ENCODE data around the gene MYO18B. TPM values are rescaled to one million over a fixed set of nuclear protein-coding genes. Genes with fewer than 3 reads are reported as not detected.

Gene MYO18B
- total RNA-seq, 6 experiments from 2014 or later: 0.04 to 0.56 (median 0.07) TPM; not detected in 1

DNA sequence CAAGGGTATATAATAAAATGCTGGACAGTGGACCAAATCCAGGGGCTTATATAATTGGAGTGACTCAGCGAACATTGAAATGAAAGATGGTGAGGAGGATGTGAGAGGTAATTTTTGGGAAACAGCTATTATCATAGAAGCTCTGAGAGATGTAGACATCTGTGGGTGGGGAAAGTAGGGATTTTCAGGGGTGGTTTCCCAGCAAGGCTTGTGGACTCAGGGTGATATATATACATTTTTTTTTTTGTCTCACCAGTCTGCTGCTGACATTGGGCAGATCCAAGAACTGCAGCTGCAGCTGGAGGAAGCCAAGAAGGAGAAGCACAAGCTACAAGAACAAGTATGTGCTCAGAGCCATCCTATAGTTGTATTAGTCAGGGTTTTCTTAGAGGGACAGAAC is 208.1 kb downstream of the MYO18B start:
- intact Hi-C loops (cut with DNase I): no loop called here

GRCh38 chr22:25953276-25953675 is 211.3 kb downstream of the MYO18B start:
- Histone ChIP-seq H3K9me3 (no peaks in the 10 kb centered on the region), H3K36me3 (no peaks in the 10 kb centered on the region), H3K4me3 (no peak overlapping the region), H3K4me1 (no peaks in the 10 kb centered on the region), H3K27ac (no peak overlapping the region), H3K27me3 (no peaks in the 10 kb centered on the region)
- ATAC-seq (no peak), DNase-seq (no peak)
- WGBS (ENCODE audit: insufficient coverage, low coverage, low lambda C conversion rate, missing lambda C conversion rate): 50% methylated on average over 1 of the region's 3 CpGs
- intact Hi-C loops (cut with DNase I): no loop called here
- TF ChIP-seq POLR2A (IDR thresholded peaks at IDR 0.05) (no peak), CTCF (IDR thresholded peaks at IDR 0.05) (no peak)

More for the DNA sequence above, 208.1 kb downstream of the MYO18B start:
- WGBS (ENCODE audit: insufficient coverage, low coverage, low lambda C conversion rate, missing lambda C conversion rate): 88% methylated on average over 1 of the region's 1 CpG
- H3K27me3 ChIP-seq: no peaks in the 10 kb centered on the region
- H3K4me3 ChIP-seq: no peak overlapping the region
- H3K4me1 ChIP-seq: no peaks in the 10 kb centered on the region
- H3K36me3 ChIP-seq: no peaks in the 10 kb centered on the region
- DNase-seq (no peak), ATAC-seq (no peak)
- no peak overlapping the region for H3K27ac ChIP-seq
- H3K9me3 ChIP-seq: no peaks in the 10 kb centered on the region
- no peak for TF ChIP-seq POLR2A (IDR thresholded peaks at IDR 0.05)
- TF ChIP-seq CTCF (IDR thresholded peaks at IDR 0.05): no peak

- H3K4me3 ChIP-seq: no peak overlapping the region
- DNase-seq (no peak), ATAC-seq (no peak)
- H3K27me3 ChIP-seq: no peaks in the 10 kb centered on the region
- no peaks in the 10 kb centered on the region for H3K36me3 ChIP-seq
- H3K9me3 ChIP-seq: no peaks in the 10 kb centered on the region
- TF ChIP-seq POLR2A (IDR thresholded peaks at IDR 0.05) (no peak), CTCF (IDR thresholded peaks at IDR 0.05) (no peak)
- H3K27ac ChIP-seq: no peak overlapping the region
- no peaks in the 10 kb centered on the region for H3K4me1 ChIP-seq
- WGBS (ENCODE audit: insufficient coverage, low coverage, low lambda C conversion rate, missing lambda C conversion rate): 31% methylated on average over 4 of the region's 4 CpGs
- intact Hi-C loops (cut with DNase I): no loop called here
Measured at GRCh38 chr22:25953919-25954318, 211.9 kb downstream of the MYO18B start.

- ATAC-seq (no peak), DNase-seq (no peak)
- intact Hi-C loops (cut with DNase I): no loop called here
- TF ChIP-seq CTCF (IDR thresholded peaks at IDR 0.05) (no peak), POLR2A (IDR thresholded peaks at IDR 0.05) (no peak)
- no peaks in the 10 kb centered on the region for H3K4me1 ChIP-seq
- no peak overlapping the region for H3K4me3 ChIP-seq
- no peaks in the 10 kb centered on the region for H3K9me3 ChIP-seq
- 44% methylated on average over 2 of the region's 9 CpGs for WGBS (ENCODE audit: insufficient coverage, low coverage, low lambda C conversion rate, missing lambda C conversion rate)
- no peak overlapping the region for H3K27ac ChIP-seq
- no peaks in the 10 kb centered on the region for H3K27me3 ChIP-seq
- no peaks in the 10 kb centered on the region for H3K36me3 ChIP-seq
Measured at GRCh38 chr22:25955323-25955722, 213.3 kb downstream of the MYO18B start.

DNA sequence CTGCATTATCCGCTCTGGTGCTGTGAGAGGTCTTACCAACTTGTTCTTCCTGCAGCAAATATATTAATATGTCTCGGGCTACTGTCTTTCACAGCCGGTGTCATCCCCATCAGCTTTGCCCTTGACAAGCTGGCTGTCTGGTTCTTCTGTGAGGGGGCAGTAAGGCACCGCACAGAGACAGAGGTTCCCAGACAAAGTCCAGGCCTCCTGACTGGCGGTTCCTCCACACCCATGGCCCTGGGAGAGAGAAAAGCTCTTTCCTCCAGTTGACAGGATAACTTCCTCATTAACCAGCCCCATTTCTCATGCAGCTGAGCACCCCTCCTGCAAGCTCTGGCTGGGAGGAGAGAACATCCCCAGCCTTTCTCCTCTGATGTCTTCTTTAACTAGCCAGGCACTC is 214.8 kb downstream of the MYO18B start:
- Histone ChIP-seq H3K9me3 (no peaks in the 10 kb centered on the region), H3K36me3 (no peaks in the 10 kb centered on the region), H3K27me3 (no peaks in the 10 kb centered on the region), H3K27ac (no peak overlapping the region), H3K4me3 (no peak overlapping the region), H3K4me1 (no peaks in the 10 kb centered on the region)
- ATAC-seq (no peak), DNase-seq (no peak)
- intact Hi-C loops (cut with DNase I): no loop called here
- WGBS (ENCODE audit: insufficient coverage, low coverage, low lambda C conversion rate, missing lambda C conversion rate): 41% methylated on average over 5 of the region's 5 CpGs
- TF ChIP-seq CTCF (IDR thresholded peaks at IDR 0.05) (no peak), POLR2A (IDR thresholded peaks at IDR 0.05) (no peak)

Data from right lobe of liver (tissue), 6 donors.